Stimulated activated CD4-positive, alpha-beta T cell treated with anti-CD3 and anti-CD28 coated beads, Interleukin-15, amount 100 ng/mL, for 1 hour (primary cell): ENCODE results near the gene EPHA2.

Source experiments
- DNase-seq, 2 donors: peaks; one replicate each; pipeline ENCODE4 v3.0.0-alpha.2; 2020; ENCODE audit warnings: low read depth in 1 of 2, low spot score in 1 of 2

Gene EPHA2

DNA sequence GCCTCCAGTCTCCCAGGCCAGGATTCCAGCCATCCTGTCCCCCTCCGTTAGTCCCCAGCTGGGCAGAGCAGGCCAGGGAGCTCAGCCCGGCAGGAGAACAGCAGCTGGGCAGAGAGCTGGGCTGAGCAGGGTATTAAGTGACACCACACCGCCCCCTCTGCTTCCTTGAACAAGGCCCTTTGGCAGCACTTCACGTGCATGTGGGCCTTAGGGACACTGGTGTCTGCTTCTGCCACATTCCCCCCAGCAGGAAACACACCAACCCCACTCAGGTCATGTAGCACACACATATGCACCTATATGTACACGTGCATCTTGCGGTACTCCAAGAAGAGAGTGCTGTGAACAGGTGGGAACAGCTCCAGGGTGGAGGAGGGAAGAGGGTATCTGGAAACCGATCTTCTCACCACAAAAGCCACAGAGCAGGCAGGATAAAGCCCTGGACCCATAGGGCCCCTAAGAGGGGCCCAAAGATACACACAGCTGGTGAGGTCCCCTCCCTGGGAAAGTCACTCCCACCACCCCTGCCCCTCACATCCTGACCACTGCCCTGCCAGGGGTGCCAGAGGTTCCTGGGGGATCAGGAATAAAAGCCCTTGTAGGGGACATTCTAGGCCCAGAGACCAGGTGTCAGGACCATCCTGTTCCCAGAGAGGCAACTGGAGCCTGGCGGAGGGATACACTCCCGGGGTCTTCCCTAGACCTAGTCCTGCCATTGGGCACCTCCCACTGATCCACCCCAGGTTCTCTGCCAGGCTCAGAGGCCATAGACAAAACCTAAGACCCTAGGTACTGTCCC lies 4.5 kb downstream of the EPHA2 start:
- no peak for DNase-seq

DNA sequence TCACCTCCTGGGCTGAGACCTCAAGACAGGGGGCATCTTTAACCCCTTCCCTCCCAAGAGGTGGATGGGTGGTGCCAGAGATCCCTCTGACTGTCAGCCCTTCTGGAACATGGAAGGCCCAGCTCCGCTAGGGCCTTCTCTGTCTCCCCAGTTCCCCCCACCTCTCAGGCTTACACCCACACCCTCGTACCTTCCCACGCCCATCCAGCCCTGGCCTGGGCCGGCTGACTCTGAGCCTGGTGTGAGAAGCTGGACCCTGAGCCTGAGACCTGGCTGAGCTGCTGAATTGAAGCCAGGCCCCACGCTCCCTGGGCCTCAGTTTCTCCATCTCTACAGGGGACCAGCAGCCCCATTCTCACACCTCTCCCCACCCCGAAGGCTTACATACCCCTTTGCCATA lies 5.4 kb downstream of the EPHA2 start:
- no peak for DNase-seq

DNA sequence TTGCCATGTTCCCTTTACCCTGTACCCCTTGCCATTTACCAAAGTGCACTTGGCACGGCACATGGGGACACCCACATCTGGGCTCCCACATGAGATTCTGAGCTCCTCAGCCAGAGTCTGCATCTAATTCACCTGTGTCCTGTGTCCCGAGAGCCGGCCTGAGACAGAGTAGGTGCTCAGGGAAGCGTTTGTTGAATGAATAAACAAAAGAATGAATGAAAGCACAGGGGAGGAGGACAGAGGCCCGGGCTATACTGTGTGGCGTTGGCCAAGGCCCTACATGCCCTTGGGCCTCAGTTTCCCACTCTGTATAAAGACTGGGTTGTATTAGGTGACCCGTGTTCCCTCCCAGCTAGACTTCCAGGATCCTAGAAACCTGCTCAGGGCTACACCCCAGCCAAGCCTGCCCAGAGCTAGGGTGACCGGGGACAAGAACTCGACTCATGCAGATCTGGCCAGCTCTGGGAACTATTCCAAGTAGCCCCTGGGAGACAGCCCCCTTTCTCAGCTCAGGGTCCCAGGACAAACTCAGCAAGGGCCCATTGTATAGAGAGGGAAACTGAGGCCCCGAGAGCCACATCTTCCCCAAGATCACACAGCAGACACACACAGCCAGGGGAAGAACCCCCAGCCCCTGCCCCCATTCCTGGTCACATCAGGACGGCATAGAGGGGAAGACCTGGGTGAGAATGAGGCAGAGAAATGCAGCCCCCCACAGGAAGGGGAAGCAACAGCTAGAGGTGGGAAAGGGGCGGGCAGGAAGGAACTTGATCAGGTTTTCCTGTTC lies 6.0 kb downstream of the EPHA2 start:
- no peak for DNase-seq

DNA sequence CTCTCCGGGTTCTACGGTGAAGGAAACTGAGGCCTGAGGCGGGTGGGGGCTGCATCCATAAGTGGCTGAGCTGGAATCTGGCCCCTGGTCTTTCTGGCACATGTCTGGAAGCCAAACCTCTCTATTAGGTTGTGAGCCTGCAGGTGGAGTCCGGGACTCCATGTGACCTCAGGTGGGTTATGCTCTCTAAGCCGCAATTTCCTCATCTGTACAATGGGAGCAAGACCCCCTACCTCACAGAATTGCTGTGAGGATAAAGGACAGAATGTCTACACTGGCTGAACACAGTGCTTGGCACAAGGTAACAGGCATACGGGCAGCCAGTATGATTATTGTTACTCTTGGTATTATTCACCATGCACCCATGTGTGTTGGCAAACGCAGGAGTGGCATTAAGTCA lies 6.7 kb downstream of the EPHA2 start:
- no peak for DNase-seq

DNA sequence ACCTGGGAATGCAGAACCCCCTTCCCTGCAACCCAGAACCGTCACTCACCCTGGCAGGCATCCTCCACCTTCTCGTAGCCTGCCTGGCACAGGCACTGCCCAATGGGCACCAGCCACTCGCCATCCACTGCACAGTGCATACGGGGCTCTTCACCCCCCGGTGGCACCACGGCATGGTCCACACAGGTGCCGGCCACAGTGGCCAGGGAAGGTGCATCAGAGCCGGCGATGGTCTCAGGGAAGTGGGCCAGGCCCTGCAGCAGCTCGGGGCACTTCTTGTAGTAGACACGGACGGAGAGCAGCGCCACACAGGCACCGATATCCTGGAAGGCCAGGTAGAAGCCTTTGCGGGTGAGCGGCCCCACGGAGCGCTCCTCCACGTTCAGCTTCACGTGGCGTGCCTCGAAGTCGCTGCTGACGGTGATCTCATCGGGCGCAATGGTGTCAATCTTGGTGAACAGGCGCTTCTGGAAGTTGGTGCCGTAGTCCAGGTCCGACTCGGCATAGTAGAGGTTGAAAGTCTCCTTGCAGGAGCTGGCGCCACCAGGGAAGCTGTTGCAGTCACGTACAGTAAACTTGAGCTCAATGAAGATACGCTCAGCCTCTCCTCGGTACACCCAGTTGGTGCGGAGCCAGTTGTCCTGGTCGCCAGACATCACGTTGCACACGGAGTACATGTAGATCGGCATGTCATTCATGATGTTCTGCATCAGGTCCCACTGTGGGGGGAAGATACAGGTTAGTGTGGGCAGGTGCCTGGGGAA lies 7.4 kb downstream of the EPHA2 start:
- DNase-seq, result no peak

DNA sequence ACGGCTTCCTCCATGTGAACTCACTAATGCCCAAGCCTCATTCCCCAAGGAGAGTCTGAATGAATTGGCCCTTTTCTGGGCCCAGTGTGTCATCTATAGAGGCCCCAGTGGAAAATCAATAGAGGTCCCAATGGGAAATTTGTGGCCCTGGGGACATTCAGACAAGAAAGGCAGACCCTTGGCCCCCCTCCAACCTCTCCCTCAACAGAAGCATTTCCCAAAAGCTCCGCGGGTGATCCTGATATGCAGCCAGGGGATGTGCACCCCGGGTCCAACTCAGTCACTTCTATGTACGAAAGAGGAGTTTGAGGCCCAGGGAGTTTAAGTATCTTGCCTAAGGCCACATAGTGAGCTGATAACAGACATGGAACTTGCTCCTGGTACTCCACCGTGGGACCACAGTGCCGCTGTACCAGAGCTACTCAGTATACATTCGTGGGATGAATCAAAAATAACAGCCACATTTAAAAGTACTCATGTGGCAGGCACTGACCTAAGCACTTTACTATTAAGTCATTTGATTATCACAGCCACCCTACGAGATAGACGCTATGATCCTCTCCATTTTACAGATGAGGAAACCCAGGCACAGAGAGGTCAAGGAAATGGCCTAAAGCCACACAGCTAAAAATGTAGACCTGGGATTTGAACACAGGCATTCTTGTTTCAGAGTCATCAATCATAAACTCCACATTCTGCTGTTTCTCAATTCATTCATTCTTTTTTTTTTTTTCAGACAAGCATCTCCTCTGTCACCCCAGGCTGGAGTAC lies 8.5 kb downstream of the EPHA2 start:
- DNase-seq, result no peak

DNA sequence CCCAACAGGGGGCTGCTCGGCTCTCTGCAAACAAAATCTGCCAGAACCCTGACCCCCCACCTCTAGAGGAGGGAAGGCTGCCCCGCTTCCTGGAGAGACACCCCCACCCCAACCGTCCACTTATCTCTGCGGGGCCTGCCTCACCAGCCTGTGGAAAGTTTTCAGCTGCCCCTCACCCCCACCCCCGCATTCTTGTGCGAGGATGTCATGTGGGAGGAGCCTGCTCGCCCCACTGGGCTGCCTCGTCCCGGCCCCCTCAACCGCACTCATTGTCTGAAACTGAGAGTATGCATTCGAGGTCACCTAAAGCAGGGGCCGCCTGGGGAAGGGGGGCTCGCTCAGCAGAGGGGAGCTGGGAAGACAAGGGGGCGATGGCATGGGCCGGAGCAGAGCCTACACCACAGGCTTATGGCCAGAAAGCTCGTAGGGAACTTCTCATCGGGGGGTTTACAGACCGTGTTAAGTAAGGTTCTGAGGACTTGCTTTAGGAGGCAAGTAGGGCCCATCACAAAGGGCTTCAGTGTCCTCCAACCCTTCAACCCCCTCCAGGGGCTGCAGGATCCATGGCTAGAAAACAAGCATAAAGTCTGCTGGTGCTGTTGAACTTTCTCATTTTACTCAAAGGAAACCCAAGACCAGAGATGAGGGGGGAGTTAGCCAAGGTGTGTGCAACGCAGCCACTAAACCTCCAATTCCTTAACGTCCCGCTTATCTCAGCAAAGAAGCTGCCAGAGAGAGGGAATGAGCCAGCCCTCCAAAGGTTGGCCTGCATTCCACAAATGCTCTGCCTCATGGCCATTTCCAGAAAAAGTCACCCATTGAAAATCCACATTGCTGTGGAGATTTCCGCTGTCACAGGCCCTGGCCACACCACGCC lies 9.4 kb downstream of the EPHA2 start:
- no peak for DNase-seq

DNA sequence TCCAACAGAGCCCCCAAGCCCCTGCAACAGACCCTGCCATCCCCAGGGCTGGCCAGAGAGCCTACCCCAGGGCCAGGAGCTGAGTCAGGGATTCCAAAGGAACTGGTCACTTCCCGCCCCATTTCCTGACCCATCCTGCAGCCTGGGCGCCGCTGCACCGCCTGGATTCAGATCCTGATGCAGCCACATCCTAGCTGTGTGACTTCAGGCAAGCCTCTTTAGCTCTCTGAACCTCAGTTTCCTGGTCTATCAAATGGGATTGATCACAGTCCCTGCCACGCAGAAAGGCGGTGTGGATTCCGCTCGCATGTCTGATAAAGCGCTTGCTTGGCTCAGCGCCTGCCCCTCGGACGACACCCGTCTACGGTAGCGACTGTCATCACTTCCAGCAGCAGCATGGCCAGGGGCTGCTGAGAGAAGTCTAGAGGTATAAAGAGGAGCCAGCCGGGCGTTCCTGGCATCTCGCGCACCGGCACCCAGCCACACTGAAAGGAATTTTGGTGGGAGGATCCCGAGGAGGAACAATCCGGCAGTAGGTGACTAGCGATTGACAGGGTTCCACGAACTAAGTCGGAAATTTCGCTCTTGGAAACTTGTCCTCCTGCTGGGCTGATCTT lies 10.1 kb downstream of the EPHA2 start:
- DNase-seq, result no peak

DNA sequence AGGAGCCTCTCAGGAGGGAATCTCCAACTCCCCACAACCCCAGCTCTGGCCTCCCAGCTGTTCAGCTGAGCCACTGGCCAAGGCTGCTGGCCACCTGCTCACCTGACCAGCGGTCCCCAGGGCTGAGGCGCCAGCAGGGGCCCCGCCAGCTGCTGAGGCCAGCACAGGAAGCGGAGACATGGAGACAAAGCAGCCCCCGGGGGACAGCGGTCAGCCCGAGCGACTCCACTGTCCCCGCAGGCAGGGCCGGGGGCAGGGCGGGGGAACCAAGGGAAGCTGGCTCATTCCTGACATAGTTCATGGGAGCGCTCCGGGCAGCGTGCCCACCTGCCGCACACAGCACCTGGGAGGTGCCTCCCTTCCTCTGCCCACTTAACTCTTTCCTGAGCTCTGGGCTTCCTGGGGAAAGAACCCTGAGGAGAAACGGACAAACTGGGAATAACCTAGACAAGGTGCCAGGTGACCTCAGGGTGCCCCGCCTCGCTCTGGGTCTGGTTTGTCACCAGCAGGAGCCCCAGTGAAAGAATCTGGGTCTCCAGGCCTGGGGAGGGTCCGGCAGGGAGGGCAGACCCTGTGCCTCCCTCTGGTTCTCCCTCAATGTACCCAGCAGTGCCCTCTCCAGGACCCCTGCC lies 10.7 kb downstream of the EPHA2 start:
- DNase-seq, result no peak

DNA sequence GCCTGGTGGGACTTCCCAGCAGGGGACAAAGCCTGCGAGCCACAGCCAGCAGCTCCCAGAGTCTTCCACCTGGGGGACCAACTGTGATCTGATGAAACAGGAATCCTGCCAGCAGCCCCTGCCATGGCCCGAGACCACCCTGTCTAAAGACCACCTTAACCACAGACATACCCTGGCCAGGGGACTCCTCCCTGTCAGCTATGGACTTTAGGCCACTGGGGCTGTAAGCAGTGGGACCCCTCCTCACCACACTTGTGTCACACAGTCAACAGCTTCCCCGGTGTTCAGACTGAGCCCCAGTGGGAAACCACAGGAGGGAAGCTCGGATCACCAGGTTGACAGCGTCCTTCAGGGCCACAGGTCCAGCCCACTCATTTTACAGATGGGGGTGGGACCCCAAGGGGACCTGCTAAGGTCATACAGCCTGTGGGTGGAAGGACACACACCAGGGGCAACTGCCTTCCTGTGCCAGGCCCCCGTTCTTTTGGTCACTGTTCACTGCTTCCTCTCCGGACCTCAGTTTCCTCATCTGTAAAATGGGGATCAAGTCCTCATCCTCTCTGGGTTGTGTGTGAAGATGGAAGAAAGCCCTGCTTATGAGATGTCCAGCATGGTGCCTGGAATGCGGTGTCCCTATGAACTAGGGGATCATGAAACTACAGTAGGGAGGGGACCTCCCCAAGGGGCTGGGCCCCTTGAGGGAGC lies 11.4 kb downstream of the EPHA2 start:
- no peak for DNase-seq

DNA sequence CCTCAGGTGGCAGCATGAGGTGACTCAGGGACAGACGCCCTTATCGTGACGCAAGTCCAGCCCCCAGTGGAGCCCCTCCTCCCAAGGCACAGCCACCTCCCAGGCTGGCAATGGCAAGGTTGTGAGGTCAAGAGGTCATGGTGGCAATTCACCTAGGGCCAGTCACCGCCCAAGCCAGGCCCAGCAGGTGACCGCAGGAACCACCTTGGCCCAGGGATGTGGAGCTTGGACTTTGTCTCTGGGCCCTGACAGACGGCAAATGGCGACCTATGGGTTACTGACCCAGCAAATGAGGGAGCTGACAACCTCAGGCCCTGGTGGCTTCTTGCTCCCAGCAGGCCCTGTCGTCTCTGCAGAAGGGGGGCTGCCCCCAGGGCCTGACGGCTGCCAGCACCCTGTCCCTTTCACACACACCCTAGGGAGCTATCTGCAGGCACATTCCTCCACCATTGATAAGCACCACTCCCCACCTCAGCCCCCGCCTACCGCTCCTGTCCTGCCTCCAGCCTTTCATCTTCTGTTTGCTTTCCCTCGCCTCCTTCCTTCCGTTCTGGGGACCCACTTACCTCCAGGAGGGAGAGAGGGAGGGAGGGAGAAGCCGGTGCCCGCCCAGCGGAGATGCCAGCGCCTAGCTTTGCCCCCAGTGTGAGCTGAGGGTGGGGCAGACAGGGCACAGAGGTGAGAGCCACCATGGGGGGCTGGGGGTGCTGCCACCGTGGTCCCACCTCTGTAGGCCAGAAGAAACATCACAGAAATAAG lies 12.1 kb downstream of the EPHA2 start:
- no peak for DNase-seq

DNA sequence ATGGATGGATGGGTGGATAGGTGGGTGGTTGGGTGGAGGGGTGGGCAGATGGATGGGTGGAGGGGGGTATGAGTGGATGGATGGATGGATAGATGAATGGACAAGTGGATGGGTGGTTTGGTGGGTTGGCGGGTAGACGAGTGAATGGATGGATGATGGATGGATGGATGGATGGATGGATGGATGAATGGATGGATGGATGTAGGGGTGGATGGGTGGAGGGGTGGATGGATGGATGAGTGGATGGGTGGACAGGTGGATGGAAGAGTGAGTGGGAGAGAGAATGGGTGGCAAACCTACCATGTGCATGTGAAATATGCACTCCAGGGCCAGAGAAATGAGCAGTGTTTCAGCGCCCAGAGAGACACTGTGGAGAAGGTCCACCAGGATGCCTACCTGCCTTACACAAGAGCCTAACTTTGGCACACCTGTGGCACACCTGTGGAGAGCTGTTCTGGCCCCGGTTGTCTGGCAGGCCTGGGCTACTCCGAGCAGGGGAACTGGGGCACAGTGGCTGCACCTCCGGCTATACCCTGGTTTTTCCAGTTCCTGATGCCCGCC lies 12.8 kb downstream of the EPHA2 start:
- DNase-seq, result no peak

DNA sequence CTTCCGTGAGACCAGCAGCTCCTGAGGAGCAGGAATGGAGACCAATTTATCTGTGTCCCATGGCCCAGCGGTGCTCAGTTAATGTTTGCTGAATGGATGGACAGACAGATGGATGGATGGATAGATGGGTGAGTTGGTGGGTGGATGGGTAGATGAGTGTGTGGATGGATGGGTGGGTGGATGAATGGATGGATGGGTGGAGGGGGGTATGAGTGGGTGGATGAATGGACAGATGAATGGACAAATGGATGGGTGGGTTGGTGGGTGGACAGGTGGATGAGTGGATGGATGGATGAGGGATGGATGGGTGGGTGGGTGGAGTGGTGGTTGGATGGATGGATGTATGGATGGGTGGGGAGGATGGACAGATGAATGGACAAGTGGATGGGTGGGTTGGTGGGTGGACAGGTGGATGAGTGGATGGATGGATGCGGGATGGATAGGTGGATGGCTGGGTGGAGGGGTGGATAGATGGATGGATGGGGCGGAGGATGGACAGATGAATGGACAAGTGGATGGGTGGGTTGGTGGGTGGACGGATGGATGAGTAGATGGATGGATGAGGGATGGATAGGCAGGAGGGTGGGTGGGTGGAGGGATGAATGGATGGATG lies 13.4 kb downstream of the EPHA2 start:
- DNase-seq, result no peak

DNA sequence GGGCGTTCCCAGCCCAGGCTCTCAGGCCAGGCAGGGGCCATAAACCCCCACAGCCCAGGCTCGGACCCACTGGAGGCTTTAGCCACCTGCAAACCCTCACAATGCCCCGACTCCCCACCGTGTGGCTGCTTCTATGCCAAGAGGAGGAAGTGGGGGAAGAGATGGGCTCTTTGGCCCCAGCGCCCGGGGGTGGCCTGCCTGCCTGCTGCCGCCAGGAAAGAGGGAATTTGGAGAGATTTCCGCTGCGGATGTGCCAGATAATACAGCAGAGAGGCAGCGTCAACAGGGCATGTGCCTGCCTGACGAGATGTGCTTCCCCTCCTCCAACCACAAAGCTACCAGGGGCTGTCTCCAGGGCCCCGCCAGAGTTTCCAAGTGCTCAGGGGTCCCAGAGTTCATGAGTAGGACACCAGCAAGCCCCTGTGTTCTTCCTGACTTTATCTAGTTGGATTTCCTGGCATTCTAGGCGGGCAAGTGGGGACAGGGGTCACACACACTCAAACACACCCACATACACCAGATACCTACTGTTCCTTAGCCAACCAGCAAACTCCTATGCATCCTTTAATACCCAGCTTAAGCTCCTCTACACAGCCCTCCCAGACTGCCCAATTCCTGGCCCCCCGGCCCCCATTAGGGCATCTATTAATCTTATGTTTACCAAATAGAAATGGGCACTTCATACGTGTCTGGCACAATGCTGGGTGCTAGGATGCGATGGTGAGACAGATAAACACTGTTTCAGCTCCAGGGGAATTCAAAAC lies 14.1 kb downstream of the EPHA2 start:
- no peak for DNase-seq

DNA sequence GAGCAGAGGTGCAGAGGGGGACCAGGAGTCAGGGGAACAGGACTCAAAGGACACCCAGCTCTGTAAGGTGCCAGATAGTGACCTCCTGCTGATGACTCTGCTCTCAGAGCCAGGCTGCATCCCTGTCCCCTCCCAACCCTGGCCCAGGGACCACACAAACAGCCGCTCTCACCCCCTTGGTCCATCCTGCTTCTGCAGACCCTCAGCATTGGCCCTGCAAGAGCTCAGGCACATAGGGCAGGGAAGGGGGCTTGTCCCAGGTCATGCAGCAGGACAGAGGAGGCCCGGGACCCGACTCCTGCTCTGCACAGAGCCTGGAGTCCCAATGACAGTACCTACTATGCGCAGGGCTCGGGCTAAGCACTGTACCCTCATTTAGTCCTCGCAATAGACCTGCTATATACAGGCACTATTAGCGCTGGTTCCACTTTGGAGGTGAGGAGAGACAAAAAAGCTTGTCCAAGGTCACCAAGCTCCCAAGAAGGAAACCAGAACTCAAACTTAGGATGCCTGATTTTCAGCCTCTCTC lies 15.7 kb downstream of the EPHA2 start:
- DNase-seq, result no peak

DNA sequence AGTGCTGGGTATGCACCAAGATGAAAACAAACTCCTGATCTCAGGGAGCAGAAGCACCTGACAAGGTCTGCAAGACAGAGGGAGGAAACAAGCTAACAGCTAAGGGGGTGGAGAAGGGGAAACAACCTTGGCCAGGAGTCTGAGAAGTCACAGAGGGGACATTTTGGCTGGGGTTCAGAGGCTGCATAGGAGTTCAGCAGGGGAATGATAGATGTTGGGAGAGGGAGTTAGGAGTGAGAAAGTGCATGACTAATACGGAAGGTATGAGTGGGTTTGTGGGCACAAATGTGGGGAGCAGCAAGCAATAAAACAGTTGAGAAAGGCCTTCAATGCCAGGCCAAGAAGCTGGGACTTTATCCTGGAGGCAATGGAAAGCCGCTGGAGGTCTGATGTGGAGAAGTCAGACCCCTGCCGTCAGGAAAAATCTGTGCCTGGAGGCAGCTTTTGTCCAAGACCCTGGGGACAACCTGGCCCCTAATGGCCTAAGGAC lies 16.4 kb downstream of the EPHA2 start:
- no peak for DNase-seq
